ENCODE results near the gene ANAPC16.

DNA sequence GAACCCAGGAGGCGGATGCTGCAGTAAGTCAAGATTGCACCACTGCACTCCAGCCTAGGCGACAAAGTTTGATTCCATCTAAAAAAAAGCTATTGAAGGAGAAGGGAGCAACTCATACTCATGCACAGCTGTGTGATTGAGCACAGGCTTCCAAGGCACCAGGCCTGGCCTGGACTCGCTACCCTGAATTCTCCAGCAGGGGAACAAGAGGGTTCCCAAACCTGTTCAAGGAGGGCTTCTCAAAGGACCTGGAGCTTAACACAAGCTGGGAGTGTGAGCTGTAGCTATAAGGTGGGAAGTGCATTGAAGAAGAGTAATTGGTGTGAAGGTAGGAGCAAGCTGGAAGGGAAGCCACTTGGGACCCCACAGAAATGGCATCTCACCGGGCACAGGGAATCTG lies 42.8 kb downstream of the ANAPC16 start:
- no peak for TF ChIP-seq EZH2 (IDR thresholded peaks at IDR 0.05)
- no peak for TF ChIP-seq POLR2AphosphoS5 (IDR thresholded peaks at IDR 0.05; ENCODE audit: borderline replicate concordance, low read depth, low read length)
- no peak for TF ChIP-seq FOXP2 (optimal IDR thresholded peaks at IDR 0.05; ENCODE audit: control extremely low read depth, extremely low read length, insufficient read depth)

Data from SK-N-MC (cell line).